Measurements from ENCODE around the gene LARGE2.

- TF ChIP-seq CTCF (optimal IDR thresholded peaks at IDR 0.05 in 1 of 3, IDR thresholded peaks at IDR 0.05 in 1 of 3, conservative IDR thresholded peaks at IDR 0.05 in 1 of 3; ENCODE audit: extremely low read depth in 1 of 3, insufficient read depth in 2 of 3, low read length in 3 of 3) (no peak), EZH2 (IDR thresholded peaks at IDR 0.05; ENCODE audit: low read length) (no peak)
These were observed 42.4 kb upstream of the LARGE2 start for GRCh38 chr11:45879803-45880686.

Measured in keratinocyte (primary cell).